DMS53 treated with DMSO at 0.1 percent for 48 hours (cell line): ENCODE results near the gene PRKCB.
"Not testable (repeated sequence)": the region's sequence is repeated elsewhere in the genome, so short reads cannot be mapped to it uniquely, and the experiment has no call there.

ENCODE experiments used
- DNase-seq: peaks from one replicate; lab custom pipeline; 2025; ENCODE audit not compliant: unreplicated experiment; lab: John Stamatoyannopoulos, UW

Gene PRKCB

DNA sequence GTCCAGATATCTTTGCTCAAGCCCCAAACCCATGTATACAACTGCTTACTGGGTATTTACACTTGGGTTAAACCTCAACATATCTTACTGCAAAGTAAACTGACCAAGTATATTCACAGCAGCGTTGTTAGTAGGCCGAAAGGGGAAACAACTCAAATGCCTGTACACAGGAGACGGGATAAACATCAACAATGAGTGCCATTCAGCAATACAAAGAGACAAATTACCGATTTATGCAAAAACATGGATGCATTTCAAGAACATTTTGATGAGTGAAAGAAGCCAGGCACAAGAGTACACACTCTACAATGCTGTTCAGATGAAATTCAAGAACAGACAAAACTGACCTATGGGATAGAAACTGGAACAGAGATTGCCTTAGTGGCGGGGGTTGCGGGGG is 284.0 kb downstream of the PRKCB start:
- DNase-seq = no peak

DNA sequence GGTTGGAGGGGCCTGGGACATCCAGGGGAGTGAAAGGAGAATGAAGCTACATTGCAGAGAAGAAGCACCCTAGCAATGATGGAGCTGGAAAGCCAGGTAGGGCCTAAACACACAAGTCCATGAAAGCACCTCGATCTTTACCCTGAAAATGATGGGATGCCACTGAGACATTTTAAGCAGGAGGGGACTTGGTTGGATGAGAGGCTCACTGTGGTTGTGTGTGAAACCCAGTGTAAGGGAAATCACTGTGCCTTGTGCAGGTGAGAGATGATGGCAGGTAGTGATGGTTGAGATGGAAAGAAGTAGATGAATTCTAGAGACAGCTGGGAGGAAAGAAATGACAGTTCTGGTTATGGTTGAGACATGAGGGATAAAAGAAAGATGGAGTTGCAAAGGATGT is 287.5 kb downstream of the PRKCB start:
- no peak for DNase-seq

DNA sequence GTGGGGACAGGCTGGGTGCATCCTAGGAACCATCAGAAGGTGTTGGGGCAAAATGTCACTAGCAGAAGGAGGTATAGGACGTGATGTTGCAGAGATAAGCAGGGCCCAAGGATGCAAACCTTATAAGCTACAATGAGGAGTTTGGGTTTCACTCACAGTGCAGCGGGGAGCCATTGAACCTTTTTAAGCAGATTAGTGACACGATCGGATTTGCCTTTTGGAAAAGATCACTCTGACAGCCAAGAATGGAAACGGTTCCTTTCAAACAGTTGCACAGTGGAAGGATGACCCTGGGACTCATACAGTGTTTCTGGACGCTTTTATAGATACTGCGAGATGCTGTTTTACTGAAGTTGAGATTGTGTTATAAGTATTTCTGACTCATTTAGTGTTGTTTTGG is 288.5 kb downstream of the PRKCB start:
- no peak for DNase-seq

GRCh38 chr16:24125214-24125613 is 289.4 kb downstream of the PRKCB start:
- DNase-seq = no peak

DNA sequence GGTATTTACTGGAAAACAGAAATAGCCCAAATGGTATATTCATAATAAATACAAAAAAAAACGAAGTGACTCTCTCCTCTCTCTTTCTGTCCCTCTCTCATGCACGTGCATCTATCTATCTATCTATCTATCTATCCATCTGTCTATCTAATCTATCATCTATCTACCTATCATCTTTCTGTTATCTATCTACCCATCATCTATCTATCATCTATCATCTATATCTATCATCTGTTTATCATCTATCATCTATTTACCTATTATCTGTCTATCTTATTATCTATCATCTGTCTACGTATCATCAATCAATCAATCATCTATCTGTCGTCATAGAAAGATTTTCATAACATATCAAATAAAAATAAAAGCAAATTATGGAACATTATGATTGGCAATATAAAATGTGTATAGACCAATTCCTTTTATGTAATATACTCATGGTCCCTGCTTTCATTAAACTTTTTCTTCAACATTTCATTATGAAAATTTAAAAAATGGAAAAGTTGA is 293.7 kb downstream of the PRKCB start:
- no peak for DNase-seq

GRCh38 chr16:24130494-24131085 is 294.8 kb downstream of the PRKCB start:
- no peak for DNase-seq

DNA sequence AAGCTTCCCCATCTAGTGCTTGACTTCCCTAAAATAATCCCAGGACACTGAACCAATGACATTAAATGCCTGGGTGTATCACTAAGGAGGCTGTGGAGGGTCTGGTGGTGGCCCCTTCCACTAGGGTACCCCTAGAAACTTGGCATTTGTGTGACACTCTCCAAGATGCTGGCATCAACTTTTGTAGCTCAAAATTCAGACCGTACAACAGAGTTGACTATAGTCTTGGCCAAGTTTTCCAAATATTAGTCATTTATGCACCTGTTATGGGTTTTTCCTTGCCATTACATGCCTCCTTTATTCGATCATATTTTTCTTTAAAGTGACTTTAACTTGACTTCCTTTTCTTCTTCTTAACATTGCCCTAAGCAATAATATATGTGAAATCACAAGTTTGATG is 295.5 kb downstream of the PRKCB start:
- DNase-seq = no peak

GRCh38 chr16:24132048-24132796 is 296.4 kb downstream of the PRKCB start:
- DNase-seq = no peak

DNA sequence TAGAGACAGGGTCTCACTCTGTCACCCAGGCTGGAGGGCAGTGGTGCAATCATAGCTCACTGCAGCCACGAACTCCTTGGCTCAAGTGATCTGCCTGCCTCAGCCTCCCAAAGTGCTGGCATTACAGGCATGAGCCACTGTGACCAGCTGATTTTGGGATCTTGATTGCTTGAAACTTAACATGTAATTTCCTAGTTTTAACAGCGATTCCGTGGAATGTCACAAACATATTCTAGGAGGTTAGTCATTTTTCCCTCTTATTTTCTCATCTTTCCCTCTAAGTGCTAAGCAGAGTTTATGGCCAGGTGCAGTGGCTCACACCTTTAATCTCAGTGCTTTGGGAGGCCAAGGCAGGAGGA is 297.0 kb downstream of the PRKCB start:
- no peak for DNase-seq

DNA sequence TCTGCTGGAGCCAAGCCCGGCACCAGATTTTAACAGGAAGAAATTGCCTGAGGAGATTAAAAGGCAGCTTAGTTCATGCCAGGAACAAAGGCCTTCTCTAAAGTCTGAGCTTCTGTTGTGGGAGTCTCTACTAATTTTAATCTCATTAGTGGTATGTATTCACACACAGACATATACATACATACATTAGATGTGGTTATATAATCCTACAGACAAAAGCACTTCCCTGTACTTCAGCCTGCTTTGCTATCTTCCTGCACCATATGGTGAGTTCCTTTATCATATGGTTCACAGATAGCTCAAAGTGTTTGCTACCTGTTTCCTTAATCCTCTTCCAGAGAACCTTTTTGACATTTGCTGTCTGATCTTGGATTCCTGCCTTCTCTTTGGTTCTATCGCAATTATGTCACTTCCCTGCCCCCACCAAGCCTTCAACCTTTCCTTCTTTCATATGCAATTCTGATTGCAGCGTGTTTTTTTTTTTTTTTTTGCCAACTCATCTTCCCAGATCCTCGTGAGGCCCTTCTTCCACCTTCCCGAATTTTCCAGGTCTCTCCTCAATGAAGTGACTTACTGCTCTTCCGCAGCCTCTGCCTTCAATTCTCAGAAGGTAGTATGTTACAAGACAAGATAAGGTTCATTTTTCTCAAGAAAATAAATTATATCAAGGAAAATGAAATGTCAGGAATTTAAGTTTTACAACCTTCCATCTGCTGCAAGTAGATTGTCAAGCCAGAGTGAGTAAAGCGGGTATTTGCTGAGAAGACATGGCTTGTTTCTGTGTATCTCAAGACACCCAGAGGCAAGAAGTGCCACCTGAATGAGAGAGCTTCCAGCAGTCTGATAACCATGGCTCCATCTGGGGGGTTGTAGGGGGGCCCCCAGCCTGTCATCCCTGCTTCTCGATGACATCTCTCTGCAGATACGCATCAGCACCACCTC is 300.1 kb downstream of the PRKCB start:
- DNase-seq = no peak

DNA sequence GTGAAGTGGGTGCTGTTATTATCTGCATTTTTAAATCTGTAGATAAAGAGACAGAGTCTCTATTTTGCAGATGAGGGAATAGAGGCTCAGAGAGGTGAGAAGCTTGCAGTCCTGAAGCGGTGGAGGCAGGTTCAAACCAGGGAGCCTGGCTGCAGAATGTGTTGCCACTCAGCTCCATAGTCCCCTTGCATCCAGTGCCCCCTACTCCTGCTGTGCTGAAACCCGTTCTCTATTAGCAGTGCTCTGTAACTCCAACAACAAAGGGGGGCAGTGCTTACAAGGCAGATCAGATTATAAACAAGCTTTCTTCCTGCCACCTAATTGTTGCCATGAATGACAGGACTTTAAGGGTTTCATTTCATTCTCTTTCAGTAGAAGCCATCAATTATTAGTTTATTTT is 302.2 kb downstream of the PRKCB start:
- no peak for DNase-seq

GRCh38 chr16:24138575-24138974 is 302.8 kb downstream of the PRKCB start:
- DNase-seq = no peak

- no peak for DNase-seq
Measured at GRCh38 chr16:24139282-24139681, 303.5 kb downstream of the PRKCB start.

DNA sequence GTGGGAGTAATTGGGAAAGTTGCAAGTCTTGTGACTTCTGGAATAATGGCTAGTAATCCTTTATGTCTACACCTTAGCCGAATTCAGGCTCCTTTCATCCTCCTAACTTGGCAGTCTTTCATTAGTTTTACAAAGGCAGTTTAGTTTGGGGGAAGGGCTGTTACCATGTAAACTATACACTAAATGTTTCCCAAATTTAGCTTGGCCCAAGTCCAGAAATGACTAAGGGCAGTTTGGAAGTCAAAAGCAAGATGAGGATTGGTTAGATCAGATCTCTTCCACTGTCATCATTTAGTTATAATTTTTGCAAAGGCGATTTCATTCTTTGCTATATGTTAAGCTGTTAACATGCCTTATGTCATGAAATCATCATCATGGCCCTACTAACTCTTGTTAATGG is 304.9 kb downstream of the PRKCB start:
- no peak for DNase-seq

DNA sequence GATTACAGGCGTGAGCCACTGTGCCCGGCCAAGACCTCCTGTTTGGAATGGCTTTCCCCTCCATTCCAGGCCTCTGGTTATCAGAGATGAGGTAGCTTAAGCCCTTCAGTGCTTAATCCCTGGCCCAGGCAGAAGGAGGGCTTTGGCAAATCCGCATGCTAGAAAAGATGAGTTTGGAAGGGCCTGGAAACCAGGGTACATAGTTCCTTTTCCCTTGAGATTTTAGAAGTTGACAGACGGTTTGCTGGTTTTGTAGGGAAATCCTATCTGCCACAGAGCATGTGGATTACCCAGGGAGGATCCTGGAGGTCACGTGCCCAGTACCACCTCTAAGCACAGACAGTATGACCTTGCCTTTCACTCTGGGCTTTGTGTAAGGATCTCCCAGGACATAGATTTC is 305.7 kb downstream of the PRKCB start:
- no peak for DNase-seq

DNA sequence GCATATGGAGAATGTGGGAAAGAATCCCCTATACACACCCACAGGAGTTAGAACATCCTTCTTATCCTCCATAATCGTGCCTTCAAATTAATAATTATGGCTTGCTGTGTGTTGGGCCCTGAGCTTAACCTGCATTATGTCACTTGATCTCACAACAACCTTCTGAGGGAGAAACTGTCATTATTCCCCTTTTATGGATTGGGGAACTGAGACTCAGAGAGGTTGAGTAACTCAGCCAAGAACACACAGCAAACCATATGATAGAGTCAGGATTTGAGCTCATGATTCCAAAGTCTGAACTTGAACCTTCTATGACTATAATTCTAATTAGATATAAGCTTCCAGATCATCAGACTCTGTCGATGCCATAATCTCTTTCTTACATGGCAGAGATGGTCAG is 306.1 kb downstream of the PRKCB start:
- no peak for DNase-seq

GRCh38 chr16:24145927-24146326 is 310.1 kb downstream of the PRKCB start:
- no peak for DNase-seq

DNA sequence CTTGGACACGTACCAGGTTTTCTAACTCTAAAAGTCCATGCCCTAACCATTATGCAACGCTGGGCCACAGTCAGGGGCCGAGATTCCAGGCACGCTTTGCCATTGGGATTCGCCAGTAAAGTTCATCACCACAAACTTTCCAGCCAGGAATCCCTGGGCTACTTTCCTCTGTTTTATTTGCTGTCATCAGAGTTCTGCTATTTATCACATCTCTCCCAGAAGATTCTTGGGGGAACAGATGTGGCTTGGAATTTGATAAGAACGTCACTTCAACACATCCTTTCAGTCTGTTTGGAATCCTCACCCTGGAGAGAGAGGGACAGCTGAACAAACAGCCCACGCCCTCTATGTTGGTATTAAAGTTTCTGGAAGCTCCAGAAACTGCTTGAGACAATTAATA is 310.7 kb downstream of the PRKCB start:
- no peak for DNase-seq

- DNase-seq = no peak
Measured at GRCh38 chr16:24149102-24149501, 313.3 kb downstream of the PRKCB start.

DNA sequence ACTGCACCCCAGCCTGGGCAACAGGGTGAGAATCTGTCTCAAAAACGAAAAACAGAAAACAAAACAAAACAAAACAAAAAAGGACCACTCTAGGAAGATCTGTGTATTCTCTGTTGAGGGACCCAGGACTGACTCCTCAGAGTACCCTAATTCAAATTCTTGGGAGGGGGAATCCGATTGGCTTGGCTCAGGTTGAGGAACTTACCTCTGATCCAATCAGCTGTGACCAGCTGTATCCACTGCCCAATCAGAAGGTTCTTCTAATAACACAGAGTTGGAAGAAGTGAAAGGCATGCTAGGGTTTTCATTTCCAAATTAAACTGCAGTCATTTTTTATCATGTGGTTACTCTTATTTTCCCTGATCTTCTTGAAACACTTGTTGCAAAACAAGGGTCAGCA is 314.5 kb downstream of the PRKCB start:
- DNase-seq = no peak

DNA sequence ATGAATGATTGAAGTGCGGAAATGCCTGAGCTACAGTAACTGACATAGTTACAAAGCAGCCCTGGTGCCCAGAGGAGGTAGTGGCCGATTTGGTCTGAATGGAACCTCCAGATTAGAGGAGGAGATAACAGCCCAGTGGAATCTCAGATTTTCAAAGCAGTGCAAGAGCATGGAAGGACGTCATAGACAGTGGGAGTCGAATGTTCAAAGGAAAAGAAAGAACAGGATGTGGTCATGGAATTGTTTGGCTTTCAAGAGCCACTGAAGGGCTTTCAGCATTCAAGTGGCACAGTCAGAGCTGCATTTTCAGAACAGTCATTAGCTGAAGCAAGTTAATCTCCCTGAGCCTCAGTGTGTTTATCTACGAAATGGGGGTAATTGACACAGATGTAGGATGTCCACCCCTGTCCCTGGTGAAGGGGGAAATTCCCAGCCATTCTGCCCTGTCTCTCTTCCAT is 315.7 kb downstream of the PRKCB start:
- DNase-seq = no peak

DNA sequence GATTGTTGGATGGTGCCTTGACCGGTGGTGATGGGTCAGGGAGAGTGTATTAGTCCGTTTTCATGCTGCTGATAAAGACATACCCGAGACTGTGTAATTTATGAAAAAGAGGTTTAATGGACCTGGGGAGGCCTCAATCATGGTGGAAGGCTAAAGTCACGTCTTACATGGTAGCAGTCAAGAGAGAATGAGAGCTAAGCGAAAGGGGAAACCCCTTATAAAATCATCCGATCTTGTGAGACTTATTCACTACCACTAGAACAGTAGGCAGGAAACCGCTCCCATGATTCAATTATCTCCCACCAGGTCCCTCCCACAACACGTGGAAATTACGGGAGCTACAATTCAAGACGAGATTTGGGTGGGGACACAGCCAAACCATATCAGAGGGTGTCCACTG is 316.3 kb downstream of the PRKCB start:
- not testable (repeated sequence) for DNase-seq
